ENCODE data around the gene OSTF1. TPM values are rescaled to one million over a fixed set of nuclear protein-coding genes. Genes with fewer than 3 reads are reported as not detected.

The OSTF1 gene
- total RNA-seq, 1 donor from 2014 or later: 4.4 TPM

DNA sequence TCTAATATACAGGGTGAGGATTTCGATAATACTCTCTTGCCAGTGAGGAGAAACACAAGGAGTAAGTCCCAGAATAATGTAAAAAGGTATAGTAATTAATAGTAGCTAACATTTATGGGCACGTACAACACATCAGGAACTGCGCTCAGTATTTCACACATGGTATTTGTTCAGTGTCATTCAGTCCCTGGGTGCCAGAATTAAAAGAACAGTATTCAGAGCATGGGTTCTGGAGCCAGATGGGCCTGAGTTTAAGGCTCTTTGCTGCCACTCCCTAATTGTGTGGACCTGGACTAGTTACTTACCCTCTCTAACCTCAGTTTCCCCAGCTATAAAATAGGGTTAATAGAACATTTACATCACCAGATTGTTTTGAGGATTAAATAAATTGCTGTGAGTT, 16.3 kb downstream of the OSTF1 start:
- TF ChIP-seq, protein P1, sequence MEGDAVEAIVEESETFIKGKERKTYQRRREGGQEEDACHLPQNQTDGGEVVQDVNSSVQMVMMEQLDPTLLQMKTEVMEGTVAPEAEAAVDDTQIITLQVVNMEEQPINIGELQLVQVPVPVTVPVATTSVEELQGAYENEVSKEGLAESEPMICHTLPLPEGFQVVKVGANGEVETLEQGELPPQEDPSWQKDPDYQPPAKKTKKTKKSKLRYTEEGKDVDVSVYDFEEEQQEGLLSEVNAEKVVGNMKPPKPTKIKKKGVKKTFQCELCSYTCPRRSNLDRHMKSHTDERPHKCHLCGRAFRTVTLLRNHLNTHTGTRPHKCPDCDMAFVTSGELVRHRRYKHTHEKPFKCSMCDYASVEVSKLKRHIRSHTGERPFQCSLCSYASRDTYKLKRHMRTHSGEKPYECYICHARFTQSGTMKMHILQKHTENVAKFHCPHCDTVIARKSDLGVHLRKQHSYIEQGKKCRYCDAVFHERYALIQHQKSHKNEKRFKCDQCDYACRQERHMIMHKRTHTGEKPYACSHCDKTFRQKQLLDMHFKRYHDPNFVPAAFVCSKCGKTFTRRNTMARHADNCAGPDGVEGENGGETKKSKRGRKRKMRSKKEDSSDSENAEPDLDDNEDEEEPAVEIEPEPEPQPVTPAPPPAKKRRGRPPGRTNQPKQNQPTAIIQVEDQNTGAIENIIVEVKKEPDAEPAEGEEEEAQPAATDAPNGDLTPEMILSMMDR (conservative IDR thresholded peaks at IDR 0.05): no peak
- no peak for DNase-seq (ENCODE audit: low read depth, low spot score)
- no peaks in the 10 kb centered on the region for H3K9me3 Mint-ChIP-seq
- H3K4me1 Mint-ChIP-seq: peaks cover 12% of the 10 kb centered on the region
- H3K27ac Mint-ChIP-seq (ENCODE audit: unreplicated experiment): no peak overlapping the region
- H3K27me3 Mint-ChIP-seq (ENCODE audit: low read depth): no peaks in the 10 kb centered on the region
- no peak overlapping the region for H3K4me3 Mint-ChIP-seq
- H3K36me3 Mint-ChIP-seq (ENCODE audit: low read depth): no peaks in the 10 kb centered on the region

DNA sequence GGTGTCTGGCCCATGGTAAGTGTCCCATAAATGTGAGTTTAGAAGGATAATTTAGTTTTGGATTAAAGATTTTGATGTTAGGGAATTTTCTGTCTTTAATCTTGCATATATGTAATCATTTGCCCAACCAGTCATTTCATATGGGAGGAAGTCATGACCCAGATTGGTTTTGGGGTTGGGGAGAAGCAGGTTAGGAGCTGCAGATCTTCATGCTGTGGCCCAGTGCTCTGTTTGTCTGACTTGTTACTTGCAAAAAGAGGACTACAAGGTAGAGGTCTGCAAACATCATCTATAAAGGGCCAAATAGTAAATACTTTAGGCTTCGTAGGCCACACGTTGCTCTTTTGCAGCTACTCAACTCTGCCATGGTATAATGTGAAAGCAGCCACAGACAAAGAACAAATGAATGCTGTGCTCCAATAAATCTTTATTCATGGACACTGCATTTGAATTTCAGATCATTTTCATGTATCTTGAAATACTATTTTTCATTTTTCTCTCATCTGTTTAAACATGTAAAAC, 16.8 kb downstream of the OSTF1 start:
- H3K4me1 Mint-ChIP-seq: peaks cover 12% of the 10 kb centered on the region
- TF ChIP-seq, protein P1 (conservative IDR thresholded peaks at IDR 0.05): no peak
- no peak for DNase-seq (ENCODE audit: low read depth, low spot score)
- H3K27ac Mint-ChIP-seq (ENCODE audit: unreplicated experiment): no peak overlapping the region
- no peak overlapping the region for H3K4me3 Mint-ChIP-seq
- no peaks in the 10 kb centered on the region for H3K9me3 Mint-ChIP-seq
- H3K27me3 Mint-ChIP-seq (ENCODE audit: low read depth): no peaks in the 10 kb centered on the region
- H3K36me3 Mint-ChIP-seq (ENCODE audit: low read depth): no peaks in the 10 kb centered on the region

DNA sequence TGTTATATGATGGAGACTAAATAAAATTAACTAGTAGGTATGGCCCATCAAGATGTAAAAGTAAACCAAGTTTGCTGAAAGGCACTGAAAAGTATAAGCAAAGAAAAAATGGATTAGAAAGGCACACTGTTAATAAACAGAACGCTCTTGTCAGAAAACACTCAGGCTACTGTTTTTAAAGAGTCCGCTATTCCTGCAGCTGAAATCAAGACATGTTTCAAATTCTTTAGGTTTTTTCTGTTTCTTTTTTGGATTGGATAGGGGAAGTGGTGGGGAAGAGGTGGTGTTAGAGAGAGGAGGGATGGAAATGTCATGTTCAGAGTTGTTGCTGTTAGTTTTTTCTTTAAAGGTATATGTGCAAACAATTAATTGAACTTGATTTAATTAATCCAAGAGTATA, 17.5 kb downstream of the OSTF1 start:
- Mint-ChIP-seq H3K4me1 (peaks cover 12% of the 10 kb centered on the region), H3K4me3 (no peak overlapping the region), H3K27me3 (ENCODE audit: low read depth) (no peaks in the 10 kb centered on the region), H3K27ac (ENCODE audit: unreplicated experiment) (no peak overlapping the region), H3K9me3 (no peaks in the 10 kb centered on the region), H3K36me3 (ENCODE audit: low read depth) (no peaks in the 10 kb centered on the region)
- DNase-seq (ENCODE audit: low read depth, low spot score): no peak
- TF ChIP-seq, protein P1 (conservative IDR thresholded peaks at IDR 0.05): no peak

DNA sequence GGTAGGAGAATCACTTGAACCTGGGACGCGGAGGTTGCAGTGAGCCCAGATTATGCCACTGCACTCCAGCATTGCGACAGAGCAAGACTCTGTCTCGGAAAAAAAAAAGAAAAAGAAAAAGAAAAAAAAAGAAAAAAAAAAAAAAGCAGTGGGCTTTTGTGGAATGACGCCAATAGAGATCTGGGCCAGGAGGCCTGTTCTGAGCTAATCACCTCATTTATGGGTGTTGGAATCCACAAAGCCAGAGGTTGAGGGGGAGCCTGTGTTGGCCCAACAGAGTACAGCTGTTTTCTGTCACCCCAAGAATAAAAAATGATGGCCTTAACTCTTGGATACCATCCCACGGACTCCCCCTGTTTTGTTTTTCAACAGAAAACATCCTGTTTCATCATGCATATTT, 18.5 kb downstream of the OSTF1 start:
- Mint-ChIP-seq H3K4me3 (no peak overlapping the region), H3K9me3 (no peaks in the 10 kb centered on the region), H3K27me3 (ENCODE audit: low read depth) (no peaks in the 10 kb centered on the region), H3K4me1 (peaks cover 12% of the 10 kb centered on the region), H3K36me3 (ENCODE audit: low read depth) (no peaks in the 10 kb centered on the region), H3K27ac (ENCODE audit: unreplicated experiment) (no peak overlapping the region)
- DNase-seq (ENCODE audit: low read depth, low spot score): no peak
- TF ChIP-seq, protein P1 (conservative IDR thresholded peaks at IDR 0.05): no peak

DNA sequence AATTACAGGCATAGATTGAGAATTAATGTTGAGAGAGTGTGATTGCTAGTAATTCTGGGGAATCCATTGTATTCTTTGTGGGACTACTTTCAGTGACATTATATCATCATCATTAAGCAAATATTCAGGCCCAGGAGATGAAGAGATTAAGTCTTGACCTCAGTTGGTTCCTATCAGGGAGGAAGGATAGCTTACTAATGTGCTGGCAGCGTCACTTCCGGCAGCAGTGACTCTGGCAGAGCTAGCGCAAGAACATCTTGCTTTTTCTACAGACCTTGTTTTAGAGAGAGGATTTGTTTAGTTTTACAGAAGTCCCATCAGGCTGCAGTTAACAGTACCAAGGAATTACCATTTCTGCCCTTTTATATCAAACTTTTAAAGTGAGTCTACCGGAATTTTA, 20.3 kb downstream of the OSTF1 start:
- no peak for DNase-seq (ENCODE audit: low read depth, low spot score)
- Mint-ChIP-seq H3K4me1 (peaks cover 12% of the 10 kb centered on the region), H3K9me3 (no peaks in the 10 kb centered on the region), H3K36me3 (ENCODE audit: low read depth) (no peaks in the 10 kb centered on the region), H3K4me3 (no peak overlapping the region), H3K27ac (ENCODE audit: unreplicated experiment) (no peak overlapping the region), H3K27me3 (ENCODE audit: low read depth) (no peaks in the 10 kb centered on the region)
- TF ChIP-seq, protein P1 (conservative IDR thresholded peaks at IDR 0.05): no peak

Measured in neural crest cell (in vitro differentiated cells).